HCT116 (cell line): Measurements from ENCODE around the gene CXCL13. TPM values are rescaled to one million over a fixed set of nuclear protein-coding genes. Genes with fewer than 3 reads are reported as not detected.

Experiments
- ATAC-seq: fragments of 200-7000 bp; cut with Tn5 transposase; 2 replicates; pipeline ENCODE4 v1.9.1; 2020; ENCODE audit warnings: mild to moderate bottlenecking, moderate library complexity
- BruUV-seq: library from RNA; stranded (reverse); fragments of 400-500 nt; replicated peaks from 2 replicates; lab custom pipeline; 2021; lab: Mats Ljungman, UMichigan
- CTCF ChIA-PET: fragments of 300-600 bp; sonication (Branson Sonifier 250); formaldehyde crosslinking; loops from one replicate; lab custom pipeline; 2021; ENCODE audit warnings: antibody characterized with exemption; lab: Charles Lee
- POLR2A ChIA-PET: fragments of 300-600, 350-600 bp; sonication (Branson Sonifier 250); formaldehyde crosslinking; loops from one replicate; lab custom pipeline; 2021; ENCODE audit warnings: antibody characterized with exemption; lab: Charles Lee
- RAD21 ChIA-PET, 2 experiments: fragments of 300-600 bp; sonication (Branson Sonifier 250); formaldehyde crosslinking; loops; one replicate each; lab custom pipeline; 2023; ENCODE audit warnings: low total read pairs in 2 of 2; ENCODE audit not compliant: uncharacterized antibody in 2 of 2, unreplicated experiment in 2 of 2, low non-redundant PET in 1 of 2; lab: Charles Lee
- DNase-seq: peaks from one replicate; pipeline ENCODE4 v3.0.0-alpha.2; 2010; ENCODE audit warnings: low read depth, low spot score
- H2AFZ ChIP-seq: fragments of 200-600 bp; shearing (Covaris generic), sonication (generic); 2 replicates; pipeline ENCODE4 v1.6.1; 2017; ENCODE audit warnings: low read depth, mixed run types, mixed read lengths, antibody characterized with exemption, low read length; ENCODE audit not compliant: poor library complexity, severe bottlenecking
- H3K27ac ChIP-seq: 2 replicates; pipeline ENCODE4 v1.5.1; 2012; ENCODE audit warnings: low read depth, low read length
- H3K27me3 ChIP-seq: fragments of 200-600 bp; sonication (generic); 2 replicates; pipeline ENCODE4 v1.6.1; 2016; ENCODE audit warnings: mixed run types, low read length, mixed read lengths; ENCODE audit not compliant: insufficient read depth
- H3K36me3 ChIP-seq, 2 experiments: fragments of 200-500 bp in 1 of 2; fragments of 200-600 bp in 1 of 2; sonication (Bioruptor generic) in 1 of 2; sonication (generic) in 1 of 2; 2 replicates each; pipeline versions ENCODE4 v1.5.1 to v1.6.1; 2014 to 2016; ENCODE audit warnings: low read length in 2 of 2, inconsistent platforms in 1 of 2, mixed read lengths in 1 of 2, mixed run types in 1 of 2; ENCODE audit not compliant: insufficient read depth in 2 of 2, control insufficient read depth in 1 of 2
- H3K4me1 ChIP-seq, 2 experiments: fragments of 200-600 bp in 1 of 2; sonication (generic) in 1 of 2; 2 replicates each; pipeline versions ENCODE4 v1.5.1 to v1.6.1; 2012 to 2017; ENCODE audit warnings: low read length in 2 of 2, inconsistent platforms in 1 of 2, mild to moderate bottlenecking in 1 of 2, mixed read lengths in 1 of 2, mixed run types in 1 of 2, moderate library complexity in 1 of 2; ENCODE audit not compliant: insufficient read depth in 2 of 2, control insufficient read depth in 1 of 2
- H3K4me2 ChIP-seq: fragments of 200-600 bp; sonication (generic); 2 replicates; pipeline ENCODE4 v1.6.1; 2017; ENCODE audit warnings: mixed run types, low read length, mixed read lengths
- H3K4me3 ChIP-seq, 2 experiments: fragments of 200-600 bp in 1 of 2; sonication (generic) in 1 of 2; replicated peaks in 1 of 2; 2 replicates each; pipeline ENCODE4 v1.5.1; 2011 to 2016; ENCODE audit warnings: low read length in 2 of 2, control low read depth in 1 of 2, low read depth in 1 of 2, mild to moderate bottlenecking in 1 of 2, mixed read lengths in 1 of 2, mixed run types in 1 of 2
- H3K79me2 ChIP-seq: fragments of 200-600 bp; sonication (generic); 2 replicates; pipeline ENCODE4 v1.6.1; 2017; ENCODE audit warnings: mild to moderate bottlenecking, mixed run types, low read length, moderate library complexity, mixed read lengths; ENCODE audit not compliant: insufficient read depth
- H3K9ac ChIP-seq: fragments of 200-600 bp; sonication (generic); 2 replicates; pipeline ENCODE4 v1.6.1; 2016; ENCODE audit warnings: low read length, mixed read lengths
- H3K9me2 ChIP-seq: fragments of 200-600 bp; sonication (generic), shearing (Covaris generic); 2 replicates; pipeline ENCODE4 v1.6.1; 2017; ENCODE audit warnings: mixed run types, mild to moderate bottlenecking, moderate library complexity; ENCODE audit not compliant: insufficient read depth
- H3K9me3 ChIP-seq, 2 experiments: fragments of 200-500 bp in 1 of 2; fragments of 200-600 bp in 1 of 2; sonication (Bioruptor generic) in 1 of 2; sonication (generic) in 1 of 2; 2 replicates each; pipeline ENCODE4 v1.6.1; 2014 to 2017; ENCODE audit warnings: low read length in 2 of 2, mixed read lengths in 2 of 2, inconsistent platforms in 1 of 2, low read depth in 1 of 2, mild to moderate bottlenecking in 1 of 2, mixed run types in 1 of 2, moderate library complexity in 1 of 2; ENCODE audit not compliant: control insufficient read depth in 1 of 2, insufficient read depth in 1 of 2
- H4K20me1 ChIP-seq: fragments of 200-600 bp; sonication (generic), shearing (Covaris generic); 2 replicates; pipeline ENCODE4 v1.6.1; 2017; ENCODE audit warnings: mixed run types, mild to moderate bottlenecking, moderate library complexity; ENCODE audit not compliant: insufficient read depth
- CBX3 ChIP-seq: IDR thresholded peaks from 2 replicates; pipeline ENCODE4 v1.6.1; 2012; ENCODE audit warnings: low read depth
- CEBPB ChIP-seq: IDR thresholded peaks from 2 replicates; pipeline ENCODE4 v1.6.1; 2012; ENCODE audit warnings: low read depth
- EGR1 ChIP-seq: IDR thresholded peaks from 2 replicates; pipeline ENCODE4 v1.6.1; 2012; ENCODE audit warnings: low read depth
- EZH2phosphoT487 ChIP-seq: fragments of 200-600 bp; IDR thresholded peaks from 2 replicates; pipeline ENCODE4 v1.6.1; 2018; ENCODE audit warnings: antibody characterized with exemption, borderline replicate concordance
- FOSL1 ChIP-seq: IDR thresholded peaks from 2 replicates; pipeline ENCODE4 v1.6.1; 2012; ENCODE audit warnings: low read depth
- JUND ChIP-seq: IDR thresholded peaks from 2 replicates; pipeline ENCODE4 v1.6.1; 2012
- RAD21 ChIP-seq: IDR thresholded peaks from 2 replicates; pipeline ENCODE4 v1.6.1; 2012; ENCODE audit warnings: low read depth, mild to moderate bottlenecking
- REST ChIP-seq: IDR thresholded peaks from 2 replicates; pipeline ENCODE4 v1.6.1; 2012; ENCODE audit warnings: low read depth
- SIN3A ChIP-seq: IDR thresholded peaks from 2 replicates; pipeline ENCODE4 v1.6.1; 2012; ENCODE audit warnings: low read depth
- SP1 ChIP-seq: IDR thresholded peaks from 2 replicates; pipeline ENCODE4 v1.6.1; 2012; ENCODE audit warnings: low read depth
- SRF ChIP-seq: IDR thresholded peaks from 2 replicates; pipeline ENCODE4 v1.6.1; 2012; ENCODE audit warnings: low read depth
- YY1 ChIP-seq: IDR thresholded peaks from 2 replicates; pipeline ENCODE4 v1.6.1; 2011; ENCODE audit warnings: low read length, low read depth, moderate library complexity, mild to moderate bottlenecking; ENCODE audit not compliant: insufficient replicate concordance; ENCODE audit errors: extremely low read depth
- intact Hi-C: fragments of 100-400 bp; cut with micrococcal nuclease; formaldehyde crosslinking; loops from 2 replicates; pipeline ENCODE4 v1.10.0; 2022
- total RNA-seq: library from RNA; stranded (reverse); gene quantifications from one replicate; pipeline ENCODE4 v1.2.1, GENCODE V29; 2021; ENCODE audit not compliant: unreplicated experiment
- TF ChIP-seq, protein P1 (sequence below): IDR thresholded peaks from 2 replicates; pipeline ENCODE4 v1.6.1; 2011; ENCODE audit warnings: mild to moderate bottlenecking, low read length, moderate library complexity; ENCODE audit not compliant: insufficient replicate concordance; ENCODE audit errors: extremely low read depth
- TF ChIP-seq, protein P2 (sequence below), 3 experiments: fragments of 200-600 bp in 1 of 3; sonication (generic) in 1 of 3; IDR thresholded peaks in 2 of 3; conservative IDR thresholded peaks in 1 of 3; 2 replicates each; pipeline ENCODE4 v1.5.1; 2012 to 2017; ENCODE audit warnings: low read depth in 2 of 3, low read length in 2 of 3, antibody characterized with exemption in 1 of 3, borderline replicate concordance in 1 of 3, control low read depth in 1 of 3, mild to moderate bottlenecking in 1 of 3, mixed read lengths in 1 of 3, mixed run types in 1 of 3, moderate library complexity in 1 of 3; ENCODE audit not compliant: insufficient read depth in 1 of 3
- TF ChIP-seq, protein P3 (sequence below): IDR thresholded peaks from 2 replicates; pipeline ENCODE4 v1.6.1; 2012

The CXCL13 gene
- total RNA-seq, 1 experiment from 2014 or later = not detected

DNA sequence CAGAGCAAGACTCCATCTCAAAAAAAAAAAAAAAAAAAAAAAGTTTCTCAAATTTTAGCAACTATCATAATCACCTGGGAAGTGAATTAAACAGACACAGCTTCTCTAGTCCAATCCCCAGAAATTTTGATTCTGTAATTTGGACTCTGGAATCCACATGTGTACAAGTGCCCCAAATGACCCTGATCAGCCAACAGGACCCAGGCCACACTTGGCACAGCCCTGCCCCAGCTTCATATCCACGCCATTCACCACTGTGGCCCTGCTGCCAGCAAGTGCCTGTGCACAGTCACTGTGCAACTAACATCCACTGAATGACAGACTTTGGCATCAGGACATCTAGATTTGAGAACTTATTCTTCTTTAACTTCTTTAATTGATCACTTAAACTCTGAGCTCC lies 14.1 kb upstream of the CXCL13 start:
- Histone ChIP-seq H3K4me1 (no peaks in the 10 kb centered on the region), H3K36me3 (no peaks in the 10 kb centered on the region), H3K79me2 (no peaks in the 10 kb centered on the region), H3K9ac (no peak overlapping the region), H2AFZ (no peak overlapping the region), H4K20me1 (no peaks in the 10 kb centered on the region), H3K27me3 (0 out of 2 replicates have a peak, but pooled peaks cover 4% of the 10 kb centered on the region), H3K27ac (no peak overlapping the region), H3K9me3 (no peaks in the 10 kb centered on the region), H3K4me2 (no peak overlapping the region), H3K9me2 (no peaks in the 10 kb centered on the region), H3K4me3 (no peak overlapping the region)
- intact Hi-C loops = no loop called here
- POLR2A ChIA-PET = no interaction called here
- TF ChIP-seq YY1 = no peak
- TF ChIP-seq, protein P1, sequence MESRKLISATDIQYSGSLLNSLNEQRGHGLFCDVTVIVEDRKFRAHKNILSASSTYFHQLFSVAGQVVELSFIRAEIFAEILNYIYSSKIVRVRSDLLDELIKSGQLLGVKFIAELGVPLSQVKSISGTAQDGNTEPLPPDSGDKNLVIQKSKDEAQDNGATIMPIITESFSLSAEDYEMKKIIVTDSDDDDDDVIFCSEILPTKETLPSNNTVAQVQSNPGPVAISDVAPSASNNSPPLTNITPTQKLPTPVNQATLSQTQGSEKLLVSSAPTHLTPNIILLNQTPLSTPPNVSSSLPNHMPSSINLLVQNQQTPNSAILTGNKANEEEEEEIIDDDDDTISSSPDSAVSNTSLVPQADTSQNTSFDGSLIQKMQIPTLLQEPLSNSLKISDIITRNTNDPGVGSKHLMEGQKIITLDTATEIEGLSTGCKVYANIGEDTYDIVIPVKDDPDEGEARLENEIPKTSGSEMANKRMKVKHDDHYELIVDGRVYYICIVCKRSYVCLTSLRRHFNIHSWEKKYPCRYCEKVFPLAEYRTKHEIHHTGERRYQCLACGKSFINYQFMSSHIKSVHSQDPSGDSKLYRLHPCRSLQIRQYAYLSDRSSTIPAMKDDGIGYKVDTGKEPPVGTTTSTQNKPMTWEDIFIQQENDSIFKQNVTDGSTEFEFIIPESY = no peak
- TF ChIP-seq, protein P2, sequence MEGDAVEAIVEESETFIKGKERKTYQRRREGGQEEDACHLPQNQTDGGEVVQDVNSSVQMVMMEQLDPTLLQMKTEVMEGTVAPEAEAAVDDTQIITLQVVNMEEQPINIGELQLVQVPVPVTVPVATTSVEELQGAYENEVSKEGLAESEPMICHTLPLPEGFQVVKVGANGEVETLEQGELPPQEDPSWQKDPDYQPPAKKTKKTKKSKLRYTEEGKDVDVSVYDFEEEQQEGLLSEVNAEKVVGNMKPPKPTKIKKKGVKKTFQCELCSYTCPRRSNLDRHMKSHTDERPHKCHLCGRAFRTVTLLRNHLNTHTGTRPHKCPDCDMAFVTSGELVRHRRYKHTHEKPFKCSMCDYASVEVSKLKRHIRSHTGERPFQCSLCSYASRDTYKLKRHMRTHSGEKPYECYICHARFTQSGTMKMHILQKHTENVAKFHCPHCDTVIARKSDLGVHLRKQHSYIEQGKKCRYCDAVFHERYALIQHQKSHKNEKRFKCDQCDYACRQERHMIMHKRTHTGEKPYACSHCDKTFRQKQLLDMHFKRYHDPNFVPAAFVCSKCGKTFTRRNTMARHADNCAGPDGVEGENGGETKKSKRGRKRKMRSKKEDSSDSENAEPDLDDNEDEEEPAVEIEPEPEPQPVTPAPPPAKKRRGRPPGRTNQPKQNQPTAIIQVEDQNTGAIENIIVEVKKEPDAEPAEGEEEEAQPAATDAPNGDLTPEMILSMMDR (IDR thresholded peaks at IDR 0.05 in 2 of 3, conservative IDR thresholded peaks at IDR 0.05 in 1 of 3; ENCODE audit: borderline replicate concordance in 1 of 3, insufficient read depth in 1 of 3, low read depth in 2 of 3, low read length in 2 of 3) = no peak
- no peak for TF ChIP-seq EZH2phosphoT487
- TF ChIP-seq, protein P3, sequence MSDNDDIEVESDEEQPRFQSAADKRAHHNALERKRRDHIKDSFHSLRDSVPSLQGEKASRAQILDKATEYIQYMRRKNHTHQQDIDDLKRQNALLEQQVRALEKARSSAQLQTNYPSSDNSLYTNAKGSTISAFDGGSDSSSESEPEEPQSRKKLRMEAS = no peak
- no peak for TF ChIP-seq RAD21
- TF ChIP-seq SP1 = no peak
- TF ChIP-seq REST = no peak
- no peak for TF ChIP-seq FOSL1
- no peak for TF ChIP-seq SIN3A
- no peak for TF ChIP-seq SRF
- no peak for TF ChIP-seq EGR1
- no peak for TF ChIP-seq CBX3
- no peak for TF ChIP-seq CEBPB
- TF ChIP-seq JUND = no peak
- no TSS peak for BruUV-seq
- CTCF ChIA-PET = interaction anchor here (2.0 kb wide), 1 partner anchor 10 kb away, joined by 9 read pairs; no protein-coding TSS in a partner anchor
- ATAC-seq (no peak), DNase-seq (no peak)
- RAD21 ChIA-PET = no interaction called here
